ENCODE measurements around the gene UBE2G1. TPM values are rescaled to one million over a fixed set of nuclear protein-coding genes. Genes with fewer than 3 reads are reported as not detected.
"Not testable (repeated sequence)": the region's sequence is repeated elsewhere in the genome, so short reads cannot be mapped to it uniquely, and the experiment has no call there.

The UBE2G1 gene
- total RNA-seq, 1 donor from 2014 or later = 43.4 TPM

- DNase-seq = no peak
Measured at GRCh38 chr17:4375039-4375748, 8.7 kb upstream of the UBE2G1 start.

- no peak for DNase-seq
Measured at GRCh38 chr17:4369557-4370230, 3.2 kb upstream of the UBE2G1 start.

- no peak for DNase-seq
Measured at GRCh38 chr17:4368341-4368740, 1.9 kb upstream of the UBE2G1 start.

GRCh38 chr17:4367177-4367576, 702 bp upstream of the UBE2G1 start:
- DNase-seq = not testable (repeated sequence)

- DNase-seq = no peak
Measured at GRCh38 chr17:4365628-4366326, 698 bp downstream of the UBE2G1 start.

GRCh38 chr17:4365103-4365627, 1.3 kb downstream of the UBE2G1 start:
- DNase-seq = peak; percentile 84

GRCh38 chr17:4364622-4365041, 1.8 kb downstream of the UBE2G1 start:
- no peak for DNase-seq

- no peak for DNase-seq
Measured at GRCh38 chr17:4362141-4362540, 4.3 kb downstream of the UBE2G1 start.

- no peak for DNase-seq
Measured at GRCh38 chr17:4358154-4358553, 8.3 kb downstream of the UBE2G1 start.

GRCh38 chr17:4357671-4358070, 8.8 kb downstream of the UBE2G1 start:
- DNase-seq = no peak

GRCh38 chr17:4357030-4357628, 9.3 kb downstream of the UBE2G1 start:
- no peak for DNase-seq

- no peak for DNase-seq
Measured at GRCh38 chr17:4354862-4355514, 11.5 kb downstream of the UBE2G1 start.

- DNase-seq = no peak
Measured at GRCh38 chr17:4354206-4354605, 12.3 kb downstream of the UBE2G1 start.

GRCh38 chr17:4350214-4350613, 16.3 kb downstream of the UBE2G1 start:
- DNase-seq = not testable (repeated sequence)

GRCh38 chr17:4345581-4346252, 20.8 kb downstream of the UBE2G1 start:
- DNase-seq = no peak

- DNase-seq = no peak
Measured at GRCh38 chr17:4344926-4345325, 21.5 kb downstream of the UBE2G1 start.

- no peak for DNase-seq
Measured at GRCh38 chr17:4342535-4342934, 23.9 kb downstream of the UBE2G1 start.

- no peak for DNase-seq
Measured at GRCh38 chr17:4341616-4341977, 24.9 kb downstream of the UBE2G1 start.

GRCh38 chr17:4340914-4341615, 25.4 kb downstream of the UBE2G1 start:
- DNase-seq = no peak

GRCh38 chr17:4334776-4335584, 31.5 kb downstream of the UBE2G1 start:
- no peak for DNase-seq

All from occipital lobe (tissue), 2 donors.